NCI-H2029 (cell line): ENCODE data around the gene KCNAB2.
A peak's percentile ranks its signal among the peaks of the same experiment; 100 is the strongest.

ENCODE experiments used
- DNase-seq: peaks from one replicate; lab custom pipeline; 2025; lab: John Stamatoyannopoulos, UW

KCNAB2 gene

GRCh38 chr1:6097117-6097595, 51.5 kb downstream of the KCNAB2 start:
- DNase-seq = no peak

- DNase-seq = no peak
These were observed 52.1 kb downstream of the KCNAB2 start for GRCh38 chr1:6097824-6098223.

DNA sequence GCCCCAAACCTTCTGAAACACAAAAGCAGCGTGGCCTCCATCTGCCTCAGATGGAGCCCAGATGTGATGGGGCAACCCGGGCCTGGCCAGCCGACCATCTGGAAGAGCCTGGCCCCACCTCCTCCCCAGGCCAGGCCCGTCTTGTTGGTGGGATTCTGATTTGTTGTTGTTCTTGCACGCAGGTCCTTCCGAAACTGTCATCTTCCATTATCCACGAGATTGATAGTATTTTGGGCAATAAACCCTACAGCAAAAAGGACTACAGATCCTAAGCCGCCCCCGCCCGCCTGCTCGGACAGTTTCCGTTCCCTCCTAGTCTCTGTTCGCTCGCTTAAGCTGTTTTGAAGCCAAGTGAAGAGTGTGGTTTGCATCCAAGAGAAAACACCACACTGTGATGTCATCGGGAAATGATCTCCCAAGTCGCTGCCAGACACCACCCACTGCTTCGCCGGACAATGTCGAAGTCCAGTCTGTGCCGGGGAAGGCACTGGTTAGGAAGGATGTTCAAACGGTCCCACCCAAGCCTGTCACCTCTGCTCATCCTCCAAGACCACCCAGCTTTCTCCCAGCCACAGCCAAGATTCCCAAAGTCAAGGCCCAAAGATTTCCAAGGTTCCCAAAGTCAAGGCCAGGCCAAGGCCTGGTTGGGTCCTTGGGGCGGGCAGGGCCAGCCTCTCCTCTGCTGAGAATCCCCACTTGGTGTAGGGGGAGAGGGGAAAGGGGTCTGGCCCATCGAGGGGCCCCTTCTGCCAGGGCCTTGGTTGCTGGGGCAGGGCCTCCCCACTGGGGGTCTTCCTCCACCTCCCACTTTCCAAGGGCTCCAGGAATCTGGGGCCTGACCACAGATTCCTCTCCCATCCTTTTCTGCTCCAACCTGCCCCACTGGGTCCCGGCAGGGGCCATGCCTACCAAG, 52.9 kb downstream of the KCNAB2 start:
- DNase-seq = no peak

DNA sequence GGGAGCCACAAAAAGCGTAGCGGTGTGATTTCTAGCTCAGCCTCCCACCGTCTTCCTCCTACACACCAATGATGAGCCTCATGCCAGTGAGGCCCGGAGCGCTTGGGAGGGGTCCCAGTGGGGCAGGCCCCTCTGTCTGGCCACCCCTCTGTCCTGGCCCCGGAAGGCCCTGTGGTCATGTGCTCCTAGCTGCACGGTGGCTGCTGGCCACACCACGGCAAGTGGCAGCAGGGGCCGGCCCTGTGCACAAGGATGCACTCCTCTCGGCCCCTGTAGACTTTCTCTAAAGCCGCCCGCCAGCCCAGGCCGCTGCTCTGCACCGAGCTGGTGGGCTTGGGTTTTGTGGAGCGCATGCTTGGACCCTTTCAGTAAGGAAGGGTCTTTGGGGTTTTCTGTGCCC, 53.6 kb downstream of the KCNAB2 start:
- DNase-seq = no peak

- DNase-seq = no peak
These were observed 54.4 kb downstream of the KCNAB2 start for GRCh38 chr1:6099787-6100765.

GRCh38 chr1:6100861-6101783, 55.4 kb downstream of the KCNAB2 start:
- no peak for DNase-seq

- DNase-seq = no peak
These were observed 56.3 kb downstream of the KCNAB2 start for GRCh38 chr1:6101826-6102531.

DNA sequence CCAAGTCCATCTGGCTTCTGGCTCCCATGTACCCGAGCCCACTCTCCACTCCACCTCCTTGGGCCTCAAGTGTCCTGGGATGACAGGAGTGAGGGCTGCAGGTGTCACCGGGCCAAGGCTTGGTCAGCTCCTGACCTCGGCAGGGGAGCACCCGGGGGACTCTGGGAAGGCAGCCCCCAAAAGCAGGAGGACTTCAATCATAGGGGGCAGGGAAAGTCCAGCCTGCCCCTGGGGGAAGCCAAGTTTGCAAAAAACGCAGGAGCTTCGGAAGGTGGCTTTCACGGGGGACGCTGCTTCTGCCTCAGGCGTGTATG, 56.8 kb downstream of the KCNAB2 start:
- no peak for DNase-seq

DNA sequence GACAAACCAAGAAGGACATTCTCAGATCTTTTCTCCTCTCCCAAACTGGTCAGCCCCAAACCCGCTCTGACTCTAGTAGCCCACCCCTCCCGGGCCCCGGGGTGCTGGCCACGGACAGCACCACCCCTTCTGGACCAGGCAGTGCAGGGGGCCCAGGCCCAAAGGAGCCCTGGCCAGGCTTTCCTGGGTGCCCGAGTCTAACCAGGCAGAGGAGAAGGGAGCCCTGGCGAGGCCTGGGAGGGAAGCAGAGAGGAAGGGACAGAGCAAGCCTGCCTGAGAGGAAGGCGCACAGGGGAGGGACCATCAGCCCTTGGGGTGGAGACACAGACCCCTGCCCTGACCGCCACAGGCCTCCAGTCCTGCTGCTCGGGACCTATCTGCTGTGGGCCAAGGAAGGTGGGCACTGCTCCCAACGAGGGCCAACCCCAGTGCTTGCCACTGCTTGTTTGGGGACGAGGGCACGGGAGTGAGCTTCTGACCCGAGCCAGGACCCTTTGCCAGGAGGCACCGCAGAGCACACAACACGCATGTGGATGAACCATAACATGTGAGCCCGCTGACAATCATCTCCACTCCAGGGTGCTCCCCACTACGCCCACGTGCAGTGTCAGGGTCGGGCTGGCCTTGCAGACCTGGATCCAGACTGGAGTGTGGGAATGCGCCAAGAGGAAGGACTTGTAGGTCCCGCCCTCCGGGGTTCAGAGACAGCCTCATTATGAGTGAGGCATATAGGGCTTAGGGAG, 57.6 kb downstream of the KCNAB2 start:
- no peak for DNase-seq

DNA sequence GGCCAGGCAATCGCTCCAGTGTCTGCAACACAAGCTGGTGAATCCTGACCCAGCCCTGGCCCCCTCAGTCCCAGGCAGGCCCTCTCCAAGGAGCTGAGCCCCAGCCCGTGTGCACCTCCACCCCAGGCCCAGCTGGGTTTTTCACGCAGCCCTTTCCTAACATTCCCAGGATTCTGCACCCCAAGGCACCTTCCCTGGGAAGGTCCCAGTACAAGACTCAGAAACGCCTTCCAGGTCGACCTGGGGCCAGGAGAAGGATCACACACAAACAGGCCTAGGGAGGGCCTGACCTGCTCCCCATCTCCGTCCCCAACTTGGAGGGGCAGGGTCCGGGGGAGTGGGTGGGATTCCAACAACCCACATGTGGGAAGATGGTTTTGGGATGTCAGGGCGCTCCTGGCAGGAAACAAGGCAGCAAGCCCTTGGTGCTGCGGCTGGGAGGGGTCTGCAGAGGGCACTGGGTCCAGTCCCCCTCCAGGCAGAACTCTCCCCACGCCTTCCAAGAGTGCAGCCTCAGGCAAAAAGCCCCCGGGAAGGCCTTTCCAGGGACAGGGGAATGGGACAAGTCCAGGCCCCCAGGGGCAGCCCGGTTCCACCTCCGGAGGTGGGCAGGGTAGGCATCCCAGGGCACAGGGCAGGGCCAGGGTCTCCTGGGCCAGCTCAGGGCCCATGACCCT, 58.3 kb downstream of the KCNAB2 start:
- DNase-seq = no peak

DNA sequence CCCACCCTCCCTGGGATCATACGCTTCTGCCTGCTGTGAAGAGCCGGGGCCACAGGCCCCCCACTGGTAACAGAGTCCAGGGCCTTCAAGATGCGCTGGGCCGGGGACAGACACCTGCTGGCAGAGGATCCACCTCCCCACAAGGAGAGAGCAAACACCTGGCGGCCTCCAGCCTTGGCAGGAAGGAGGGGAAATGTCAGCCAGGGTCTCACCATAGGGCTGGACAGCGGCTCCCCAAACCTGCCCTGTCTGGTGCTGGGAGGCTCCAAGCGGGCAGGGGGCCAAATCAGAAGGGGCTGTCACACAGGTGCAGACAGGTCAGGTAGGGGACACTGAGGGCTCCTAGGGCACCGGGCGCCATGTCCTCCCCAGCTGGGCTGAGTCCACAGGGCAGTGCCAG, 58.9 kb downstream of the KCNAB2 start:
- DNase-seq = no peak

GRCh38 chr1:6105218-6105679, 59.6 kb downstream of the KCNAB2 start:
- no peak for DNase-seq

- DNase-seq = no peak
These were observed 60.1 kb downstream of the KCNAB2 start for GRCh38 chr1:6105763-6106162.

GRCh38 chr1:6106321-6106731, 60.6 kb downstream of the KCNAB2 start:
- no peak for DNase-seq

DNA sequence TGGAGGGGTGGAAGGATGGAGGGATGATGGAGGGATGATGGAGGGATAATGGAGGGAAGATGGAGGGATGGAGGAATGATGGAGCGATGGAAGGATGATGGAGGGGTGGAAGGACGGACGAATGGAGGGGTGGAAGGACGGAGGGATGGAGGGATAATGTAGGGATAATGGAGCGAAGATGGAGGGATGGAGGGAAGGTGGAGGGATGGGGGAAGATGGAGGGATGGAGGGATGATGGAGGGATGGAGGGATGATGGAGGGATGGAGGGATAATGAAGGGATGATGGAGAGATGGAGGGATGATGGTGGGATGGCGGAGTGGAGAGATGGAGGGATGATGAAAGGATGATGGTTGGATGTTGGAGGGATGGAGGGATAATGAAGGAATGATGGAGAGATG, 61.3 kb downstream of the KCNAB2 start:
- no peak for DNase-seq

- no peak for DNase-seq
These were observed 62.0 kb downstream of the KCNAB2 start for GRCh38 chr1:6107409-6108356.

DNA sequence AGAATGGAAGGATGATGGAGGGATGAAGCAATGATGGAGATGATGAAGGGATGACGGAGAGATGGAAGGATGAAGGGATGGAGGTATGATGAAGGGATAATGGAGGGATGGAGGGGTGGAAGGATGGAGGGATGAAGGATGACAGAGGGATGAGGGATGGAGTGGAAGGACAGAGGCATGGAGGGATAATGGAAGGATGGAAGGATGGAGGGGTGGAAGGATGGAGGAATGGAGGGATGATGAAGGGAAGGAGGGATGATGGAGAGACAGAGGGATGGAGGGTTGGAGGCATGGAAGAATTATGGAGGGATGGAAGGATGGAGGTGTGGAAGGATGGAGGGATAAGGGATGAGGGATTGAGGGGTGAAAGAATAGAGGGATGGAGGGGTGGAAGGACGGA, 62.8 kb downstream of the KCNAB2 start:
- DNase-seq = no peak

GRCh38 chr1:6108937-6109614, 63.4 kb downstream of the KCNAB2 start:
- DNase-seq = peak; percentile 13
